Calu3 (cell line): ENCODE measurements around the gene ASTN2. TPM values are rescaled to one million over a fixed set of nuclear protein-coding genes. Genes with fewer than 3 reads are reported as not detected.

Experiments
- BruUV-seq: library from RNA; stranded (reverse); fragments of 400-500 nt; replicated peaks from 2 replicates; lab custom pipeline; 2021; lab: Mats Ljungman, UMichigan
- CTCF ChIA-PET: fragments of 300-600 bp; sonication (Branson Sonifier 250); formaldehyde crosslinking; loops from one replicate; lab custom pipeline; 2022; ENCODE audit warnings: antibody characterized with exemption; lab: Charles Lee
- DNase-seq: peaks from one replicate; pipeline ENCODE4 v3.0.0; 2022
- H3K27ac Mint-ChIP-seq: one replicate; pipeline ENCODE4 v1.8.0; 2022; ENCODE audit warnings: mixed read lengths; ENCODE audit not compliant: unreplicated experiment
- H3K27me3 Mint-ChIP-seq: one replicate; pipeline ENCODE4 v1.8.0; 2022; ENCODE audit warnings: mixed read lengths; ENCODE audit not compliant: unreplicated experiment
- H3K36me3 Mint-ChIP-seq: one replicate; pipeline ENCODE4 v1.8.0; 2022; ENCODE audit warnings: mild to moderate bottlenecking, moderate library complexity, mixed read lengths; ENCODE audit not compliant: insufficient read depth, unreplicated experiment
- H3K4me1 Mint-ChIP-seq: one replicate; pipeline ENCODE4 v1.8.0; 2022; ENCODE audit warnings: mild to moderate bottlenecking, low read depth, mixed read lengths; ENCODE audit not compliant: unreplicated experiment
- H3K4me3 Mint-ChIP-seq: one replicate; pipeline ENCODE4 v1.8.0; 2022; ENCODE audit warnings: mild to moderate bottlenecking, low read depth, moderate library complexity, mixed read lengths; ENCODE audit not compliant: unreplicated experiment
- H3K9me3 Mint-ChIP-seq: one replicate; pipeline ENCODE4 v1.8.0; 2022; ENCODE audit warnings: low read depth, mixed read lengths; ENCODE audit not compliant: unreplicated experiment
- intact Hi-C: fragments of 100-400 bp; cut with micrococcal nuclease; formaldehyde crosslinking; loops from one replicate; pipeline ENCODE4 v1.10.0; 2022; ENCODE audit not compliant: unreplicated experiment
- total RNA-seq: library from RNA; stranded (reverse); gene quantifications from 2 replicates; pipeline ENCODE4 v1.2.3, GENCODE V29; 2022
- TF ChIP-seq, protein P1 (sequence below): fragments of 200-600 bp; IDR thresholded peaks from one replicate; pipeline ENCODE4 v1.8.0; 2022; ENCODE audit warnings: antibody characterized with exemption; ENCODE audit not compliant: unreplicated experiment

The ASTN2 gene
- total RNA-seq, 1 experiment from 2014 or later = 1.7 TPM

DNA sequence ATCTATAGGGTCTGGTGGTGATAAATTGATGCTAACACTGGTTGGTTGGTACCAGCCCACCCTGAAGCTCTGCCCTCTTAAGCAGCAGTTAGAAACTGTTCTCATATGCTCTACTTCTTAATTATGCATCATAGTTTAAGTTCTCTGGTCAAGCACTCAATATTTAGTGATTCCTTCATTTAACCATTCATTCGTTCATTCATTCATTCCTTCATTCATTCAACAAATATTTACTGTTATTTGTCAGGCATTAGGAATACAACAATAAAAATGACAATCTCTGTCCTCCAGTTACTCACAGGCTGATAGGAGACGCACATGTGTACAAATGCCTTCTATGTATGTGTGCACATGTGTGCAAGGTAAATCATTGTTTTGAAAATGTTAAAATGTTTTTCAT, 673.1 kb downstream of the ASTN2 start:
- Mint-ChIP-seq H3K4me3 (no peak overlapping the region), H3K27me3 (peaks cover 19% of the 10 kb centered on the region), H3K9me3 (no peaks in the 10 kb centered on the region), H3K36me3 (no peaks in the 10 kb centered on the region), H3K4me1 (peaks cover 8% of the 10 kb centered on the region), H3K27ac (no peak overlapping the region)
- TF ChIP-seq, protein P1, sequence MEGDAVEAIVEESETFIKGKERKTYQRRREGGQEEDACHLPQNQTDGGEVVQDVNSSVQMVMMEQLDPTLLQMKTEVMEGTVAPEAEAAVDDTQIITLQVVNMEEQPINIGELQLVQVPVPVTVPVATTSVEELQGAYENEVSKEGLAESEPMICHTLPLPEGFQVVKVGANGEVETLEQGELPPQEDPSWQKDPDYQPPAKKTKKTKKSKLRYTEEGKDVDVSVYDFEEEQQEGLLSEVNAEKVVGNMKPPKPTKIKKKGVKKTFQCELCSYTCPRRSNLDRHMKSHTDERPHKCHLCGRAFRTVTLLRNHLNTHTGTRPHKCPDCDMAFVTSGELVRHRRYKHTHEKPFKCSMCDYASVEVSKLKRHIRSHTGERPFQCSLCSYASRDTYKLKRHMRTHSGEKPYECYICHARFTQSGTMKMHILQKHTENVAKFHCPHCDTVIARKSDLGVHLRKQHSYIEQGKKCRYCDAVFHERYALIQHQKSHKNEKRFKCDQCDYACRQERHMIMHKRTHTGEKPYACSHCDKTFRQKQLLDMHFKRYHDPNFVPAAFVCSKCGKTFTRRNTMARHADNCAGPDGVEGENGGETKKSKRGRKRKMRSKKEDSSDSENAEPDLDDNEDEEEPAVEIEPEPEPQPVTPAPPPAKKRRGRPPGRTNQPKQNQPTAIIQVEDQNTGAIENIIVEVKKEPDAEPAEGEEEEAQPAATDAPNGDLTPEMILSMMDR = no peak
- CTCF ChIA-PET = no interaction called here
- no peak for DNase-seq
- no TSS peak for BruUV-seq
- intact Hi-C loops = no loop called here

DNA sequence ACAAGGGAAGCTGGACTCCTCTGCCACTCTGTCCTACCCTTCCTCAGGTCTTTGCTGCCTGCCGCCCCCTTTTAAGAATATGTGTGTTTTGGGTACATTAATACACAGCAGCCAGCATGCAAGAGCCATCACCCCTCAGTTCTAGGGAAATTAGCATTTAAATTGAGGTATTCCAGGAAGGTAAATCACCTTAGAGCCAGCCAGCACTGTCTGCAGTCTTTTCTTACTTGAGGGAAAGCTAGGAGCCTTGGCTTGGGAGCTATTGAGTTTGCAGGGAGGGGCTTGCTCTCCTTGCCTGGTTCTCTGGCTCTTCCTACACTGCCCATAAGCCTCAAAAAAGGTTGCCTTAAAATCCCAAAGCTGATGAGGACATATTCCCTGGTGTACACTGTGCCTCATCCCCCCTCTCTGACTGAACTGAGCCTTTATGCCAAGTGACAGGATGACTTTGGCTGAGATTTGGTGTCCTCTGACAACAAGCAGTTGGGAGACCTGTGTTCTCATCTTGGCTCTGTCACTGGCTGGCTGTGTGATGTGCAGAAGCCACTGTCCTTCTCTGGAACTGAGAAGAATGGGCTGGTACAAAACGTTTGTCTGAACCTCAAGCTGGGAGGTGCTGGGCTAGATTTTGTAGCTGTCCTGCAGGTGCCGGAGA, 673.6 kb downstream of the ASTN2 start:
- H3K9me3 Mint-ChIP-seq = no peaks in the 10 kb centered on the region
- CTCF ChIA-PET = no interaction called here

DNA sequence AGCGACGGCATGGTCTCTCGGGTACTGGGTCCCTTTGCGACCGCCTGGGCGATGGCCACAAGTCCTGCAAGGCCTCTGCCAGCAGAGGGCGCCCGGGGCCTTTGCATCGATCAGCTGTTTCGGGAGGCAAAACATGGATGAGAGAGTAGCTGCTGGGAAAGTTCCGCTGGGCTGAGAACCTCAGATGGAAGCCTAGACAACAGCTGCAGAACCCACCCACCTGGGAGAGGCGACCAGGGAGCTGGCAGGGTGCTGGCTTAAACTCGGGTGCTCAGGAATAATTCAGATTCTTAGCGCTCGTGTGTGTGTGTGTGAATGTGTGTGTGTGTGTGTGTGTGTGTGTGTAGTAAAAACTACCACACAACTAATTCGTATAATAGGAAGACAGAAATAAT, 677.7 kb downstream of the ASTN2 start:
- H3K4me3 Mint-ChIP-seq = no peak overlapping the region
- BruUV-seq = no TSS peak
- no peaks in the 10 kb centered on the region for H3K27me3 Mint-ChIP-seq
- H3K36me3 Mint-ChIP-seq = no peaks in the 10 kb centered on the region
- intact Hi-C loops = loop anchor here (1.0 kb wide), 1 partner anchor 123 kb away; no protein-coding TSS in a partner anchor
- peak; percentile 83 for DNase-seq
- TF ChIP-seq, protein P1 = peak; percentile 76
- H3K27ac Mint-ChIP-seq = no peak overlapping the region
- CTCF ChIA-PET = interaction anchor here (0.6 to 2.2 kb wide), 5 partner anchors 12 to 909 kb away, joined by 3 to 12 read pairs (median 4); no protein-coding TSS in a partner anchor
- H3K9me3 Mint-ChIP-seq = no peaks in the 10 kb centered on the region
- H3K4me1 Mint-ChIP-seq = peaks cover 8% of the 10 kb centered on the region

More for the DNA sequence above, 673.6 kb downstream of the ASTN2 start:
- peaks cover 8% of the 10 kb centered on the region for H3K4me1 Mint-ChIP-seq
- peaks cover 19% of the 10 kb centered on the region for H3K27me3 Mint-ChIP-seq
- intact Hi-C loops = no loop called here
- TF ChIP-seq, protein P1 = no peak
- H3K36me3 Mint-ChIP-seq = no peaks in the 10 kb centered on the region
- no peak overlapping the region for H3K4me3 Mint-ChIP-seq
- DNase-seq = no peak
- BruUV-seq = no TSS peak
- H3K27ac Mint-ChIP-seq = no peak overlapping the region

DNA sequence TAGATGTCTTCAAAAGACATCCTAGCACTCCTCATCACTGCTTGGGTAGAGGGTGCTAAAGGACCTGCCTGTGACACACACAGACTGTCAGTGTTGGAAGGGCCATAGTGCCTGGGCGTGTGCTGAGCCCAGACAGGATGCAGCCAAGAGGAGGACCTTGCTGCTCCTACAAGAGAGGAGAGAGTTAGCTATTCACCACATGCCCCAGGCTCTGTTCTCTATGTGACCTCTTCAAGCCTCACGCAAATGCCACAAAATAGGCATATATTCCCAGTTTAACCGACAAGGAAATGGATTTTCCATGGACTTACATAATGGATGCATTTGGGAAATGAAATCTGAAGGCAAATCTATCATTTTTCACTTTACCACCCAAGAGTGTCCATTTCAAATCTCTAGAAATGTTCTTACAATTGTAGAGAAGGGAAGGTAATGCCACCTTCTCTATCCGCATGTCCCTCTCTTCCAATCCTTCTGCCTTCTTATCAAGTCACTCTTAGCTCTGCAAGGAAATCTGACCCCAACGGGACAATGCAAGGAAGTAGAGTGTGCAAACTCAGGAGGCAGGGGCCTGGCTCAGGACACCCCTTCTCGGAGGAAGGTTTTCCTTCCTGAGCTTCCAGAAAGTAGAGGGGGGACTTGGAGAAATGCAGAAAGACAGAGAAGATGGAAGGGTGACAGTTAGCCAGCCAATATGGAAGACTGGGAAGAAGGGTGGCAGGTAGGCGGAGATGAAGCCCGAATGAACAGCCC, 678.3 kb downstream of the ASTN2 start:
- TF ChIP-seq, protein P1 = no peak
- intact Hi-C loops = loop anchor here (1.0 kb wide), 1 partner anchor 124 kb away; no protein-coding TSS in a partner anchor
- DNase-seq = no peak
- no peaks in the 10 kb centered on the region for H3K36me3 Mint-ChIP-seq
- H3K9me3 Mint-ChIP-seq = no peaks in the 10 kb centered on the region
- CTCF ChIA-PET = interaction anchor here (0.7 to 2.2 kb wide), 4 partner anchors 12 to 366 kb away, joined by 3 to 12 read pairs (median 4); no protein-coding TSS in a partner anchor
- H3K27me3 Mint-ChIP-seq = no peaks in the 10 kb centered on the region
- no TSS peak for BruUV-seq
- no peak overlapping the region for H3K27ac Mint-ChIP-seq
- H3K4me1 Mint-ChIP-seq = peaks cover 8% of the 10 kb centered on the region
- no peak overlapping the region for H3K4me3 Mint-ChIP-seq
